ENCODE measurements around the gene CCL14.

Gene CCL14

GRCh38 chr17:36001110-36001771 is 14.7 kb upstream of the CCL14 start, which contains the start of gene CCL15:
Gene CCL15 (minus strand): TSS chr17:36001553. CDS start chr17:36001492, 61 bp downstream.
- Histone ChIP-seq H4K91ac (ENCODE audit: low read depth, low read length, poor library complexity) (no peak within 1 kb of the TSS), H3K4me1 (ENCODE audit: control insufficient read depth in 2 of 2, insufficient read depth in 1 of 2, low read depth in 1 of 2, low read length in 2 of 2) (peaks cover 5 to 15% of the 10 kb centered on the region in 2 donors), H2AK5ac (ENCODE audit: low read depth, low read length) (no peak within 1 kb of the TSS), H2BK15ac (ENCODE audit: low read length) (no peak within 1 kb of the TSS), H4K8ac (ENCODE audit: low read depth, low read length) (no peak within 1 kb of the TSS), H3K4me2 (ENCODE audit: insufficient read depth, low read length, poor library complexity, severe bottlenecking) (no peak within 1 kb of the TSS), H2BK120ac (ENCODE audit: low read depth, low read length) (no peak within 1 kb of the TSS), H3K18ac (ENCODE audit: low read length) (peak within 1 kb of the TSS; percentile 44), H3K27ac (replicated peaks; ENCODE audit: low read length) (no peak within 1 kb of the TSS), H3K27me3 (ENCODE audit: control insufficient read depth in 3 of 3, insufficient read depth in 3 of 3, low read depth in 1 of 3, low read length in 3 of 3) (no peaks in the 10 kb centered on the region), H3K4ac (ENCODE audit: low read length) (no peak within 1 kb of the TSS), H2BK5ac (ENCODE audit: low read length) (no peak within 1 kb of the TSS), H2AFZ (ENCODE audit: low read length) (peak within 1 kb of the TSS; percentile 36), H3K14ac (ENCODE audit: low read length) (no peak within 1 kb of the TSS), H3K9me3 (replicated peaks in 1 of 2; ENCODE audit: control insufficient read depth in 2 of 2, insufficient read depth in 1 of 2, low read depth in 1 of 2, low read length in 2 of 2) (peaks cover 0 to 2% of the 10 kb centered on the region in 2 donors), H3K23ac (ENCODE audit: low read depth, low read length, poor library complexity) (peak within 1 kb of the TSS; percentile 68), H2BK12ac (ENCODE audit: low read length) (no peak within 1 kb of the TSS), H3K79me1 (ENCODE audit: low read depth, low read length) (no peaks in the 10 kb centered on the region), H3K4me3 (ENCODE audit: low read length in 2 of 2) (no peak within 1 kb of the TSS), H3K9ac (ENCODE audit: low read depth, low read length, poor library complexity) (no peak within 1 kb of the TSS), H3K36me3 (replicated peaks in 1 of 2; ENCODE audit: control insufficient read depth in 2 of 2, insufficient read depth in 2 of 2, low read length in 2 of 2) (no peaks in the 10 kb centered on the region)
- WGBS, 2 donors (ENCODE audit: extremely low coverage in 2 of 2, insufficient read length in 2 of 2, insufficient replicate concordance in 1 of 2): no CpG with 5 or more reads among the region's 6 CpGs
- DNase-seq (ENCODE audit: low spot score): no peak

- no peak overlapping the region for H4K8ac ChIP-seq (ENCODE audit: low read depth, low read length)
- no peak overlapping the region for H2AK5ac ChIP-seq (ENCODE audit: low read depth, low read length)
- no peak overlapping the region for H2BK5ac ChIP-seq (ENCODE audit: low read length)
- H3K4ac ChIP-seq (ENCODE audit: low read length): no peak overlapping the region
- DNase-seq (ENCODE audit: low spot score): no peak
- H3K9me3 ChIP-seq (replicated peaks in 1 of 2; ENCODE audit: control insufficient read depth in 2 of 2, insufficient read depth in 1 of 2, low read depth in 1 of 2, low read length in 2 of 2): peaks cover 0 to 2% of the 10 kb centered on the region in 2 donors
- no CpG with 5 or more reads among the region's 6 CpGs for WGBS, 2 donors (ENCODE audit: extremely low coverage in 2 of 2, insufficient read length in 2 of 2, insufficient replicate concordance in 1 of 2)
- H2BK120ac ChIP-seq (ENCODE audit: low read depth, low read length): no peak overlapping the region
- no peak overlapping the region for H3K9ac ChIP-seq (ENCODE audit: low read depth, low read length, poor library complexity)
- H2AFZ ChIP-seq (ENCODE audit: low read length): no peak overlapping the region
- no peaks in the 10 kb centered on the region for H3K36me3 ChIP-seq (replicated peaks in 1 of 2; ENCODE audit: control insufficient read depth in 2 of 2, insufficient read depth in 2 of 2, low read length in 2 of 2)
- H2BK12ac ChIP-seq (ENCODE audit: low read length): no peak overlapping the region
- H2BK15ac ChIP-seq (ENCODE audit: low read length): no peak overlapping the region
- peaks cover 5 to 15% of the 10 kb centered on the region in 2 donors for H3K4me1 ChIP-seq (ENCODE audit: control insufficient read depth in 2 of 2, insufficient read depth in 1 of 2, low read depth in 1 of 2, low read length in 2 of 2)
- H3K14ac ChIP-seq (ENCODE audit: low read length): no peak overlapping the region
- H3K4me3 ChIP-seq (ENCODE audit: low read length in 2 of 2): no peak overlapping the region
- H3K79me1 ChIP-seq (ENCODE audit: low read depth, low read length): no peaks in the 10 kb centered on the region
- no peaks in the 10 kb centered on the region for H3K27me3 ChIP-seq (ENCODE audit: control insufficient read depth in 3 of 3, insufficient read depth in 3 of 3, low read depth in 1 of 3, low read length in 3 of 3)
- no peak overlapping the region for H4K91ac ChIP-seq (ENCODE audit: low read depth, low read length, poor library complexity)
- H3K4me2 ChIP-seq (ENCODE audit: insufficient read depth, low read length, poor library complexity, severe bottlenecking): no peak overlapping the region
- H3K27ac ChIP-seq (replicated peaks; ENCODE audit: low read length): no peak overlapping the region
- H3K23ac ChIP-seq (ENCODE audit: low read depth, low read length, poor library complexity): no peak overlapping the region
- H3K18ac ChIP-seq (ENCODE audit: low read length): no peak overlapping the region
Measured at GRCh38 chr17:36000732-36001109, 14.2 kb upstream of the CCL14 start.

GRCh38 chr17:35998756-35999155 is 12.2 kb upstream of the CCL14 start:
- Histone ChIP-seq H3K23ac (ENCODE audit: low read depth, low read length, poor library complexity) (no peak overlapping the region), H4K91ac (ENCODE audit: low read depth, low read length, poor library complexity) (no peak overlapping the region), H4K8ac (ENCODE audit: low read depth, low read length) (no peak overlapping the region), H2BK120ac (ENCODE audit: low read depth, low read length) (no peak overlapping the region), H3K4me1 (ENCODE audit: control insufficient read depth in 2 of 2, insufficient read depth in 1 of 2, low read depth in 1 of 2, low read length in 2 of 2) (peaks cover 5 to 15% of the 10 kb centered on the region in 2 donors), H2AFZ (ENCODE audit: low read length) (no peak overlapping the region), H2AK5ac (ENCODE audit: low read depth, low read length) (no peak overlapping the region), H2BK15ac (ENCODE audit: low read length) (no peak overlapping the region), H3K36me3 (replicated peaks in 1 of 2; ENCODE audit: control insufficient read depth in 2 of 2, insufficient read depth in 2 of 2, low read length in 2 of 2) (no peaks in the 10 kb centered on the region), H3K27ac (replicated peaks; ENCODE audit: low read length) (no peak overlapping the region), H3K27me3 (ENCODE audit: control insufficient read depth in 3 of 3, insufficient read depth in 3 of 3, low read depth in 1 of 3, low read length in 3 of 3) (no peaks in the 10 kb centered on the region), H3K9me3 (replicated peaks in 1 of 2; ENCODE audit: control insufficient read depth in 2 of 2, insufficient read depth in 1 of 2, low read depth in 1 of 2, low read length in 2 of 2) (peaks cover 0 to 2% of the 10 kb centered on the region in 2 donors), H3K4me2 (ENCODE audit: insufficient read depth, low read length, poor library complexity, severe bottlenecking) (no peak overlapping the region), H2BK12ac (ENCODE audit: low read length) (no peak overlapping the region), H2BK5ac (ENCODE audit: low read length) (no peak overlapping the region), H3K4me3 (ENCODE audit: low read length in 2 of 2) (no peak overlapping the region), H3K14ac (ENCODE audit: low read length) (no peak overlapping the region), H3K18ac (ENCODE audit: low read length) (no peak overlapping the region), H3K79me1 (ENCODE audit: low read depth, low read length) (no peaks in the 10 kb centered on the region), H3K9ac (ENCODE audit: low read depth, low read length, poor library complexity) (no peak overlapping the region), H3K4ac (ENCODE audit: low read length) (no peak overlapping the region)
- no CpG with 5 or more reads among the region's 1 CpG for WGBS, 2 donors (ENCODE audit: extremely low coverage in 2 of 2, insufficient read length in 2 of 2, insufficient replicate concordance in 1 of 2)
- DNase-seq (ENCODE audit: low spot score): no peak

GRCh38 chr17:35998018-35998545 is 11.6 kb upstream of the CCL14 start:
- H3K14ac ChIP-seq (ENCODE audit: low read length): no peak overlapping the region
- H2BK12ac ChIP-seq (ENCODE audit: low read length): no peak overlapping the region
- H3K36me3 ChIP-seq (replicated peaks in 1 of 2; ENCODE audit: control insufficient read depth in 2 of 2, insufficient read depth in 2 of 2, low read length in 2 of 2): no peaks in the 10 kb centered on the region
- no peak overlapping the region for H2AK5ac ChIP-seq (ENCODE audit: low read depth, low read length)
- no peak overlapping the region for H4K8ac ChIP-seq (ENCODE audit: low read depth, low read length)
- no peak overlapping the region for H3K4ac ChIP-seq (ENCODE audit: low read length)
- H2BK120ac ChIP-seq (ENCODE audit: low read depth, low read length): no peak overlapping the region
- no peak overlapping the region for H3K23ac ChIP-seq (ENCODE audit: low read depth, low read length, poor library complexity)
- H3K18ac ChIP-seq (ENCODE audit: low read length): peak overlapping the region; percentile 27
- H3K4me2 ChIP-seq (ENCODE audit: insufficient read depth, low read length, poor library complexity, severe bottlenecking): no peak overlapping the region
- H2BK5ac ChIP-seq (ENCODE audit: low read length): no peak overlapping the region
- H3K27me3 ChIP-seq (ENCODE audit: control insufficient read depth in 3 of 3, insufficient read depth in 3 of 3, low read depth in 1 of 3, low read length in 3 of 3): no peaks in the 10 kb centered on the region
- no peaks in the 10 kb centered on the region for H3K79me1 ChIP-seq (ENCODE audit: low read depth, low read length)
- no peak overlapping the region for H2AFZ ChIP-seq (ENCODE audit: low read length)
- H3K4me1 ChIP-seq (ENCODE audit: control insufficient read depth in 2 of 2, insufficient read depth in 1 of 2, low read depth in 1 of 2, low read length in 2 of 2): peaks cover 5 to 15% of the 10 kb centered on the region in 2 donors
- peaks cover 0 to 2% of the 10 kb centered on the region in 2 donors for H3K9me3 ChIP-seq (replicated peaks in 1 of 2; ENCODE audit: control insufficient read depth in 2 of 2, insufficient read depth in 1 of 2, low read depth in 1 of 2, low read length in 2 of 2)
- no peak overlapping the region for H4K91ac ChIP-seq (ENCODE audit: low read depth, low read length, poor library complexity)
- no peak overlapping the region for H3K9ac ChIP-seq (ENCODE audit: low read depth, low read length, poor library complexity)
- no peak overlapping the region for H3K4me3 ChIP-seq (ENCODE audit: low read length in 2 of 2)
- no CpG with 5 or more reads among the region's 11 CpGs for WGBS, 2 donors (ENCODE audit: extremely low coverage in 2 of 2, insufficient read length in 2 of 2, insufficient replicate concordance in 1 of 2)
- no peak for DNase-seq (ENCODE audit: low spot score)
- H3K27ac ChIP-seq (replicated peaks; ENCODE audit: low read length): no peak overlapping the region
- no peak overlapping the region for H2BK15ac ChIP-seq (ENCODE audit: low read length)

Data from neuronal stem cell (in vitro differentiated cells).